GM12875 (cell line): ENCODE data around the gene TUBB3.

Experiments
- H3K4me3 ChIP-seq: one replicate; pipeline ENCODE4 v1.5.1; 2011; ENCODE audit warnings: low read depth, low read length, control low read depth
- CTCF ChIP-seq: IDR thresholded peaks from 2 replicates; pipeline ENCODE4 v1.5.1; 2011; ENCODE audit warnings: low read depth, mild to moderate bottlenecking, control low read depth, inconsistent platforms, low read length, moderate library complexity, borderline replicate concordance; ENCODE audit not compliant: insufficient read depth

The TUBB3 gene

GRCh38 chr16:89952049-89952448 is 28.9 kb downstream of the TUBB3 start:
- H3K4me3 ChIP-seq, result no peak overlapping the region
- no peak for TF ChIP-seq CTCF

GRCh38 chr16:89952551-89952950 is 29.4 kb downstream of the TUBB3 start:
- H3K4me3 ChIP-seq, result no peak overlapping the region
- TF ChIP-seq CTCF, result no peak

GRCh38 chr16:89953671-89954406 is 30.7 kb downstream of the TUBB3 start:
- no peak for TF ChIP-seq CTCF
- H3K4me3 ChIP-seq, result no peak overlapping the region

GRCh38 chr16:89954462-89954861 is 31.3 kb downstream of the TUBB3 start:
- TF ChIP-seq CTCF, result no peak
- no peak overlapping the region for H3K4me3 ChIP-seq

GRCh38 chr16:89955001-89955685 is 32.0 kb downstream of the TUBB3 start:
- no peak overlapping the region for H3K4me3 ChIP-seq
- no peak for TF ChIP-seq CTCF

- H3K4me3 ChIP-seq, result no peak overlapping the region
- TF ChIP-seq CTCF, result no peak
Observed at GRCh38 chr16:89956505-89957215, 33.5 kb downstream of the TUBB3 start.
